ENCODE measurements around the gene PPFIBP1.

The PPFIBP1 gene

DNA sequence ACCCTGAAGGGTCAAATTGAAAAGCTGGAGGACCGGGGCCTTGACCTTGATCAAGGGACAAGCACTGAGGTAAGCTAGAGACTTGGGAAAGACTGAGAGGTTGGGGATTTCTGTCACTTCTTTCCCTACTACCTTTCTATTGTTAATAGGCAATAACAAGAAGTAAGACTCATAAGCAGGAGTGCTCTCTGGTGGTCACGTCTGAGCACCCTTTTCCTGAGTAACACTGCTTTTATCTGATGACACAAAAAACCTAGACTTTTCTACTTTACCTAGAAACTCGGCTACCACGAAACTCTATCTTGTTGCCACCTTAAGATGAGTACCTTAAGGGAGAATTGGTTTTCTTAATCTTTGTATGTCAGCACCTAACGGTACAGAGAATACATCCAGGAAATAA lies 35.5 kb upstream of the PPFIBP1 start:
- no peak for TF ChIP-seq CTCF (IDR thresholded peaks at IDR 0.05; ENCODE audit: borderline replicate concordance, control extremely low read depth, extremely low read depth, insufficient read depth, missing control alignments)
- DNase-seq (ENCODE audit: low spot score) = no peak
- in situ Hi-C loops (cut with MboI; ENCODE audit: low sequenced_read_pairs, unreplicated experiment) = no loop called here

GRCh38 chr12:27491226-27491625 lies 32.8 kb upstream of the PPFIBP1 start:
- TF ChIP-seq CTCF (IDR thresholded peaks at IDR 0.05; ENCODE audit: borderline replicate concordance, control extremely low read depth, extremely low read depth, insufficient read depth, missing control alignments) = no peak
- in situ Hi-C loops (cut with MboI; ENCODE audit: low sequenced_read_pairs, unreplicated experiment) = no loop called here
- no peak for DNase-seq (ENCODE audit: low spot score)

DNA sequence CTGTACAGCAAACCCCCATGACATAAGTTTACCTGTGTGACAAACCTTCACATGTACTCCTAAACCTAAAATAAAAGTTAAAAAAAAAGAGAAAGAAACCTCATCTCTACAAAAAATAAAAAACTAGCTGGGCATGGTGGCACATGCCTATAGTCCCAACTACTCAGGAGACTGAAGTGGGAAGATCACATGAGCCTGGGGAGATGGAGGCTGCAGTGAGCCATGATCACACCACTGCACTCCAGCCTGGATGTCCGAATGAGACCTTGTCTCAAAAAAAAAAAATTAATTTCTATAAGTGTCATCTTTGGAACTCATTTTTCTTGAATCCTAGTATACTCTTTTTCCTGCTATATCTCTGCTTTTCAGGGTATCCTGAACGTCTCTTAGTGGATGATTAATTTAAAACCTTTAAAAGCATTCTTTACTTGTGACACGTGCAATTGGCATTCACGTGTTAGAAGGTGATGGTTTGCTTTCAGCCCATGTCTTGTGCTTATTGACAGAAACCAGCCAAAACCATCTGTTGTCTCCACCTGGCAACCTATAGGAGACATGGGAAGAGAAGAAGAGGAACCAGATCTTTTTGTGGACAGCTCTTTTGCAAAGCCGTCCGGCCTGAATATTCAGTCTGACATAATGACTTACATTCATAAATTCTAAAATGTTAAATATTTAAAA lies 30.6 kb upstream of the PPFIBP1 start:
- DNase-seq (ENCODE audit: low spot score) = no peak
- TF ChIP-seq CTCF (IDR thresholded peaks at IDR 0.05; ENCODE audit: borderline replicate concordance, control extremely low read depth, extremely low read depth, insufficient read depth, missing control alignments) = no peak
- in situ Hi-C loops (cut with MboI; ENCODE audit: low sequenced_read_pairs, unreplicated experiment) = no loop called here

GRCh38 chr12:27497446-27497845 lies 26.6 kb upstream of the PPFIBP1 start:
- in situ Hi-C loops (cut with MboI; ENCODE audit: low sequenced_read_pairs, unreplicated experiment) = no loop called here
- no peak for TF ChIP-seq CTCF (IDR thresholded peaks at IDR 0.05; ENCODE audit: borderline replicate concordance, control extremely low read depth, extremely low read depth, insufficient read depth, missing control alignments)
- DNase-seq (ENCODE audit: low spot score) = no peak

DNA sequence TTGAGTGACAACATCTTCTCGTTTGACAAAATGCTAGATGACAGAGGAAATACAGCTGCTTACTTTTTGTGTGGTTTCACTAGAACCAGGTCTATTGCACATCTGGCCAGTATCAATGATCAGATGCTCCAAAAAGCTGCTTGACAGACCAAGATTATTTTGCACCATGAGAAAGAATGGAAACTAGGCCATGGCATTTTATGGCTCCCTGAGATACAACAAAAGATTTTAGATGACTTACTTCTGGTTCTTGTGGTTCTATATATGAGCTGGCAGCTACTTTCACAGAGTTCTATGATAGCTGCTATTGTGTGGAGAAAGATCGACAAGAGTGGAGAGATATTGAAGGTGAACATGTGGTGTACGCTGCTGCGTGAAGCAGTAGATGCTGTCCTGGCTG lies 25.9 kb upstream of the PPFIBP1 start:
- no peak for TF ChIP-seq CTCF (IDR thresholded peaks at IDR 0.05; ENCODE audit: borderline replicate concordance, control extremely low read depth, extremely low read depth, insufficient read depth, missing control alignments)
- peak; percentile 23 for DNase-seq (ENCODE audit: low spot score)
- in situ Hi-C loops (cut with MboI; ENCODE audit: low sequenced_read_pairs, unreplicated experiment) = no loop called here

GRCh38 chr12:27498761-27499160 lies 25.2 kb upstream of the PPFIBP1 start:
- in situ Hi-C loops (cut with MboI; ENCODE audit: low sequenced_read_pairs, unreplicated experiment) = no loop called here
- no peak for DNase-seq (ENCODE audit: low spot score)
- no peak for TF ChIP-seq CTCF (IDR thresholded peaks at IDR 0.05; ENCODE audit: borderline replicate concordance, control extremely low read depth, extremely low read depth, insufficient read depth, missing control alignments)

All from GM13976 (cell line).